ENCODE measurements around the gene CARS2.

GRCh38 chr13:110610955-110611595 is 94.8 kb downstream of the CARS2 start:
- TF ChIP-seq CTCF (IDR thresholded peaks at IDR 0.05 in 4 of 5, conservative IDR thresholded peaks at IDR 0.05 in 1 of 5) (no peak), POLR2A (IDR thresholded peaks at IDR 0.05) (no peak)
